GM23248 (cell line): ENCODE results near the gene NXF1.

ENCODE experiments used
- EZH2 ChIP-seq: fragments of 200-600 bp; sonication (generic); IDR thresholded peaks from 2 replicates; pipeline ENCODE4 v1.6.1; 2018; ENCODE audit warnings: antibody characterized with exemption, mild to moderate bottlenecking; ENCODE audit not compliant: insufficient read depth, poor library complexity, severe bottlenecking
- EZH2phosphoT487 ChIP-seq: fragments of 200-600 bp; sonication (generic); IDR thresholded peaks from 2 replicates; pipeline ENCODE4 v1.6.1; 2018; ENCODE audit warnings: antibody characterized with exemption, moderate library complexity, mild to moderate bottlenecking, low read depth; ENCODE audit not compliant: insufficient read depth

DNA sequence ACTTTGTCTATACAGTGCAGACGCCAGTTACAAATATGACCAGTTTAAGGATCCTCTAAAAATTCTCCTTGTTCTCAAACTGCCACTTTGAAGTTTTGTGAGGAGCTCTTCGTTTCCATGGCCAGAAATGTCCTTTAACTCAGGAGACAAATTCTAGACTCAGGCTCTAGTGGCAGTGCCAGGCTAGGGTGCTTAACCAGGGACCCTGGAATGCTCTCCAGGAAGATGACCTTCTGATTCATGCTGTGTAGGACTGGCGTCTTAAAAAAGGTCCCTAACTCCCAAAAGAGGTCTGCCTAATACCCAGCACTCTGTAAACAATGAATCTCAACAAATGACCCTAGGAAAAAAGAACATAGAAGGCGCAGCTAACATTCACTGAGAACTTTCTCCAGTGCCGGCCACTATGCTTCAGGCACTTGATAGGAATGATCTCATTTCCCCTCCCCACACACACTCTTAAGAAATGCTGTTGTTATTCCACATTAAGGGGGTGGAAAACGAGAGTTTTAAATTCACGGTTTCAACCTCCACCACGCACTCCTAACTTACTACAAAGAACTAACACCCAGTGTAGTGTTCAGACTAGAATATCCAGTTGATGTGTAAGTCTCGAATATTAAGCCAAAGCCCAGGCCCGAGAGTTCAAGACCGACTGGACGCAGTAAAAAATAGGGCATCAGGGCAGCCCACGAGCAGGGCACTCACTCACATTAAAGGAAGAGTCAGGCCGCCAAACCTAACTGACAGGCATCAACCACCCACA lies 747 bp downstream of the NXF1 start:
- TF ChIP-seq EZH2 (no peak), EZH2phosphoT487 (no peak)
